Neuronal stem cell (in vitro differentiated cells): ENCODE measurements around the gene POLDIP3.
"Not testable (repeated sequence)": the region's sequence is repeated elsewhere in the genome, so short reads cannot be mapped to it uniquely, and the experiment has no call there.

Experiments
- DNase-seq: peaks from one replicate; pipeline ENCODE4 v3.0.0-alpha.2; 2013; ENCODE audit warnings: low spot score
- H2AFZ ChIP-seq: one replicate; pipeline ENCODE4 v1.6.1; 2013; ENCODE audit warnings: mild to moderate bottlenecking, low read length, inconsistent platforms
- H2AK5ac ChIP-seq: 2 replicates; pipeline ENCODE4 v1.6.1; 2013; ENCODE audit warnings: low read depth, mild to moderate bottlenecking, inconsistent platforms, low read length, moderate library complexity, mixed read lengths
- H2BK120ac ChIP-seq: 2 replicates; pipeline ENCODE4 v1.6.1; 2013; ENCODE audit warnings: low read depth, mild to moderate bottlenecking, inconsistent platforms, low read length, moderate library complexity, mixed read lengths
- H2BK12ac ChIP-seq: one replicate; pipeline ENCODE4 v1.6.1; 2013; ENCODE audit warnings: low read length, inconsistent platforms
- H2BK15ac ChIP-seq: 2 replicates; pipeline ENCODE4 v1.6.1; 2013; ENCODE audit warnings: mild to moderate bottlenecking, low read length, inconsistent platforms, mixed read lengths
- H2BK5ac ChIP-seq: one replicate; pipeline ENCODE4 v1.6.1; 2013; ENCODE audit warnings: inconsistent platforms, mild to moderate bottlenecking, low read length, moderate library complexity
- H3K14ac ChIP-seq: one replicate; pipeline ENCODE4 v1.6.1; 2013; ENCODE audit warnings: low read length, inconsistent platforms
- H3K18ac ChIP-seq: 2 replicates; pipeline ENCODE4 v1.6.1; 2013; ENCODE audit warnings: low read length, inconsistent platforms
- H3K23ac ChIP-seq: 2 replicates; pipeline ENCODE4 v1.6.1; 2013; ENCODE audit warnings: low read depth, mild to moderate bottlenecking, mixed read lengths, low read length, inconsistent platforms; ENCODE audit not compliant: poor library complexity
- H3K27ac ChIP-seq: replicated peaks from 3 replicates; pipeline ENCODE4 v1.5.1; 2013; ENCODE audit warnings: low read length, inconsistent platforms
- H3K27me3 ChIP-seq, 3 experiments: 2 replicates each; pipeline ENCODE4 v1.6.1; 2013; ENCODE audit warnings: low read length in 3 of 3, mild to moderate bottlenecking in 2 of 3, inconsistent platforms in 1 of 3, low read depth in 1 of 3, mixed read lengths in 1 of 3, moderate library complexity in 1 of 3; ENCODE audit not compliant: control insufficient read depth in 3 of 3, insufficient read depth in 3 of 3
- H3K36me3 ChIP-seq, 2 donors: replicated peaks in 1 of 2; 2 replicates each; pipeline ENCODE4 v1.6.1; 2013; ENCODE audit warnings: low read length in 2 of 2; ENCODE audit not compliant: control insufficient read depth in 2 of 2, insufficient read depth in 2 of 2
- H3K4ac ChIP-seq: 2 replicates; pipeline ENCODE4 v1.6.1; 2013; ENCODE audit warnings: inconsistent platforms, mild to moderate bottlenecking, low read length, moderate library complexity
- H3K4me1 ChIP-seq, 2 donors: 1 replicate in 1 of 2; 2 replicates in 1 of 2; pipeline ENCODE4 v1.6.1; 2013; ENCODE audit warnings: low read length in 2 of 2, low read depth in 1 of 2; ENCODE audit not compliant: control insufficient read depth in 2 of 2, insufficient read depth in 1 of 2
- H3K4me2 ChIP-seq: one replicate; pipeline ENCODE4 v1.6.1; 2013; ENCODE audit warnings: mild to moderate bottlenecking, low read length, inconsistent platforms; ENCODE audit not compliant: insufficient read depth, poor library complexity, severe bottlenecking
- H3K4me3 ChIP-seq, 2 donors: 2 replicates each; pipeline ENCODE4 v1.5.1; 2013; ENCODE audit warnings: low read length in 2 of 2, mild to moderate bottlenecking in 2 of 2, inconsistent platforms in 1 of 2, moderate library complexity in 1 of 2
- H3K79me1 ChIP-seq: one replicate; pipeline ENCODE4 v1.6.1; 2013; ENCODE audit warnings: low read depth, mild to moderate bottlenecking, inconsistent platforms, low read length, moderate library complexity
- H3K9ac ChIP-seq: one replicate; pipeline ENCODE4 v1.6.1; 2013; ENCODE audit warnings: mild to moderate bottlenecking, low read depth, low read length, inconsistent platforms; ENCODE audit not compliant: poor library complexity
- H3K9me3 ChIP-seq, 2 donors: replicated peaks in 1 of 2; 2 replicates each; pipeline versions ENCODE3 to v1.6.1; 2013; ENCODE audit warnings: low read length in 2 of 2, mild to moderate bottlenecking in 2 of 2, inconsistent platforms in 1 of 2, low read depth in 1 of 2, mixed read lengths in 1 of 2, moderate library complexity in 1 of 2; ENCODE audit not compliant: control insufficient read depth in 2 of 2, insufficient read depth in 1 of 2
- H4K8ac ChIP-seq: one replicate; pipeline ENCODE4 v1.6.1; 2013; ENCODE audit warnings: low read depth, mild to moderate bottlenecking, inconsistent platforms, low read length, moderate library complexity
- H4K91ac ChIP-seq: one replicate; pipeline ENCODE4 v1.6.1; 2013; ENCODE audit warnings: low read length, low read depth, mild to moderate bottlenecking, inconsistent platforms; ENCODE audit not compliant: poor library complexity
- WGBS, 2 donors: extraction: QIAGEN DNeasy Blood & Tissue Kit; methylation state at CpG; one replicate each; pipeline ENCODE4 v1.1.7; 2013; ENCODE audit warnings: missing lambda C conversion rate in 2 of 2, mixed read lengths in 1 of 2; ENCODE audit not compliant: insufficient read length in 2 of 2, insufficient replicate concordance in 1 of 2; ENCODE audit errors: extremely low coverage in 2 of 2; 5-methylcytosine and 5-hydroxymethylcytosine counted together

The POLDIP3 gene

GRCh38 chr22:42544686-42545085, 70.0 kb downstream of the POLDIP3 start:
- Histone ChIP-seq H2AK5ac (no peak overlapping the region), H3K79me1 (no peaks in the 10 kb centered on the region), H3K9me3 (no peaks in the 10 kb centered on the region), H3K36me3 (no peaks in the 10 kb centered on the region), H3K27me3 (no peaks in the 10 kb centered on the region), H3K18ac (no peak overlapping the region), H3K14ac (no peak overlapping the region), H3K4me3 (no peak overlapping the region), H3K4me1 (peaks cover 0 to 5% of the 10 kb centered on the region in 2 donors), H2AFZ (no peak overlapping the region), H3K27ac (no peak overlapping the region), H3K23ac (no peak overlapping the region), H4K91ac (no peak overlapping the region), H2BK120ac (no peak overlapping the region), H2BK12ac (no peak overlapping the region), H3K4me2 (no peak overlapping the region), H2BK5ac (no peak overlapping the region), H3K4ac (no peak overlapping the region), H4K8ac (no peak overlapping the region), H2BK15ac (no peak overlapping the region), H3K9ac (no peak overlapping the region)
- WGBS, 2 donors, result no CpG with 5 or more reads among the region's 2 CpGs
- no peak for DNase-seq

DNA sequence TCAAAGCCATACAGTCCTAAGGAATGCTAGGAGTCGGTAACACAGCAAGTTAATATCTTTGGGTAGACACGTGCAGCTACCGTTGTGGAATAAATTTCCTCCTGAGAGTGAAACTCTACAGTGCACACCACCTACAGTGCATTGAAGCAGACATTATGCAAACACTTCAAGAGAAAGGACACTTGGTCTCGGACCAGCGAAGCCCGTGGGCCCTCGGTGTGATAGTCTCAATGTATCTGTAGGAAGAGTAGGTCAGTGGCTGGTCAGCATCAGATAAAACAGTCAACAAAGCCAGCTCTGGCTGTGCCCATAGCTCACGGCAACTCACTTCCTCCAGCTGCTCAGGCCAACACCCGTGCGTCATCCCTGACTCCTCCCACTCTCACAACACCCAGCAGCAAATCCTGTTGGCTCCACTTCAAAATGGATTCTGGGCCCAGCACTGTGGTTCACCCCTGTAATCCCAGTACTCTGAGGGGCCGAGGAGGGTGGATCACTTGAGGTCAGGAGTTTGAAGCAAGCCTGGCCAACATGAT, 75.4 kb downstream of the POLDIP3 start:
- not testable (repeated sequence) for H3K36me3 ChIP-seq, H3K14ac ChIP-seq, H2BK12ac ChIP-seq, H3K79me1 ChIP-seq, H3K9me3 ChIP-seq, DNase-seq, H3K4me1 ChIP-seq, H3K4me3 ChIP-seq, H3K27ac ChIP-seq, H3K18ac ChIP-seq, H3K23ac ChIP-seq, H3K4me2 ChIP-seq, H2BK5ac ChIP-seq, H4K8ac ChIP-seq, H2AK5ac ChIP-seq, H2BK120ac ChIP-seq, H2AFZ ChIP-seq, H3K4ac ChIP-seq, H3K27me3 ChIP-seq, H3K9ac ChIP-seq, H4K91ac ChIP-seq, H2BK15ac ChIP-seq
- WGBS, 2 donors, result no CpG with 5 or more reads among the region's 11 CpGs

DNA sequence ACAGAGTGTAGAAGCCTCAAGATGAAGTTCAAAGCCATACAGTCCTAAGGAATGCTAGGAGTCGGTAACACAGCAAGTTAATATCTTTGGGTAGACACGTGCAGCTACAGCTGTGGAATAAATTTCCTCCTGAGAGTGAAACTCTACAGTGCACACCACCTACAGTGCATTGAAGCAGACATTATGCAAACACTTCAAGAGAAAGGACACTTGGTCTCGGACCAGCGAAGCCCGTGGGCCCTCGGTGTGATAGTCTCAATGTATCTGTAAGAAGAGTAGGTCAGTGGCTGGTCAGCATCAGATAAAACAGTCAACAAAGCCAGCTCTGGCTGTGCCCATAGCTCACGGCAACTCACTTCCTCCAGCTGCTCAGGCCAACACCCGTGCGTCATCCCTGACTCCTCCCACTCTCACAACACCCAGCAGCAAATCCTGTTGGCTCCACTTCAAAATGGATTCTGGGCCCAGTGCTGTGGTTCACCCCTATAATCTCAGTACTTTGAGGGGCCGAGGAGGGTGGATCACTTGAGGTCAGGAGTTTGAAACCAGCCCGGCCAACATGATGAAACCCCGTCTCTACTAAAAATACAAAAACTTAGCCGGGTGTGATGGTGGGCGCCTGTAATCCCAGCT, 77.4 kb downstream of the POLDIP3 start:
- H2AFZ ChIP-seq, result peak overlapping the region; percentile 72
- not testable (repeated sequence) for H2BK12ac ChIP-seq, H3K27me3 ChIP-seq, H3K9me3 ChIP-seq, H3K4me2 ChIP-seq, DNase-seq, H3K14ac ChIP-seq, H2BK5ac ChIP-seq, H3K9ac ChIP-seq, H3K4ac ChIP-seq, H3K4me1 ChIP-seq, H4K8ac ChIP-seq, H3K18ac ChIP-seq, H2AK5ac ChIP-seq, H3K36me3 ChIP-seq, H4K91ac ChIP-seq, H3K23ac ChIP-seq, H3K27ac ChIP-seq, H3K4me3 ChIP-seq, H2BK15ac ChIP-seq, H2BK120ac ChIP-seq, H3K79me1 ChIP-seq
- no CpG with 5 or more reads among the region's 14 CpGs for WGBS, 2 donors

GRCh38 chr22:42536634-42537033, 78.0 kb downstream of the POLDIP3 start:
- not testable (repeated sequence) for H2BK15ac ChIP-seq, H2BK5ac ChIP-seq, H2AK5ac ChIP-seq, H3K9ac ChIP-seq, H2BK120ac ChIP-seq, H2AFZ ChIP-seq, H3K4me2 ChIP-seq, H4K91ac ChIP-seq, H3K36me3 ChIP-seq, H4K8ac ChIP-seq, H3K14ac ChIP-seq, DNase-seq, H3K4me3 ChIP-seq, H3K9me3 ChIP-seq, H3K27ac ChIP-seq, H3K79me1 ChIP-seq, H3K18ac ChIP-seq, H3K4me1 ChIP-seq, H3K23ac ChIP-seq, H3K27me3 ChIP-seq, H3K4ac ChIP-seq, H2BK12ac ChIP-seq
- no CpG with 5 or more reads among the region's 18 CpGs for WGBS, 2 donors
